Forelimb muscle (tissue), 1 donor: Measurements from ENCODE around the gene CERS1. TPM values are rescaled to one million over a fixed set of nuclear protein-coding genes. Genes with fewer than 3 reads are reported as not detected.
A peak's percentile ranks its signal among the peaks of the same experiment; 100 is the strongest.

Experiments used
- DNase-seq: peaks from one replicate; pipeline ENCODE4 v3.0.0-alpha.2; 2013; ENCODE audit warnings: low read depth
- polyA plus RNA-seq: library from polyadenylated mRNA; unstranded; fragments of 120-200 nt; gene quantifications from one replicate; pipeline ENCODE4 v1.2.1, GENCODE V29; 2013; ENCODE audit not compliant: insufficient read length

CERS1 gene
- polyA plus RNA-seq, 1 donor: 40.8 TPM

DNA sequence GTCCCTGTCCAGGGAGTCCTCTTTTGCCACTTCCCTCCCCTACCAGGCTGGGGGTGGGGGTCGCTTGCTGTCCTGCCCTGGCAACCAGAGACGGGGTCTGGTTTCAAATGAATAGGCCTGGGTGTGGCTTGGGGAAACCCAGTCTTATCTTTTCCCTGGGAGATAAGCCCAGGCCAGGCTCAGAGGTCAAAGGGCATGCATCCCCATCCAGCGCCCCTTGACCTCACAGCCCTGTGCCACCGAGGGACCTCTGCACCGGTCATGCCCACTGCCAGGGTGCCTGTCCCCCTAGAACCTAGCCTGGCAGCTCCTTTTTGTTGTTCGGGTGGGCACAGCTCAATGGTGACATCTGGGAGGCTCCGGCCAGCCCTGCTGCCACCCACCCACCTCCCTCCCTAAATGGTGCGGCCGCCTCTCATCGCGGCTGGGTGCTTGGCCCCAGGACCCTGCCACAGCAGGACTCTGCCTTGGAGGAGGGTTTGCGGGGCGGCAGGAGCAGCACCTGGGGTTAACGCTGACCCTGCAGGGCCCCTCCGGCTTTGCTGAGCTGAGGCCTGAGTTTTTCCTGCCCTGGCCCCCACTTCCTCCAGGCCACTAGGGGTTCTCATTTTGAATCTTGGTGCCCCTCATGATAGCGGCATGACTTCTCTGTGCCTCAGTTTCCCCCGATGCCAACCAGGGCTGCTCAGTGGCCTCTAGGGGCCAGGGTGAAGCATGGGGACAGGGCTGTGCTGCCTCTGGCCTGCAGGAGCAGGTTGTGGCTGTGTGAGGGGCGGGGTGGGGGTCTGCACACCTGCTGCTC lies 2.9 kb upstream of the CERS1 start:
- no peak for DNase-seq

DNA sequence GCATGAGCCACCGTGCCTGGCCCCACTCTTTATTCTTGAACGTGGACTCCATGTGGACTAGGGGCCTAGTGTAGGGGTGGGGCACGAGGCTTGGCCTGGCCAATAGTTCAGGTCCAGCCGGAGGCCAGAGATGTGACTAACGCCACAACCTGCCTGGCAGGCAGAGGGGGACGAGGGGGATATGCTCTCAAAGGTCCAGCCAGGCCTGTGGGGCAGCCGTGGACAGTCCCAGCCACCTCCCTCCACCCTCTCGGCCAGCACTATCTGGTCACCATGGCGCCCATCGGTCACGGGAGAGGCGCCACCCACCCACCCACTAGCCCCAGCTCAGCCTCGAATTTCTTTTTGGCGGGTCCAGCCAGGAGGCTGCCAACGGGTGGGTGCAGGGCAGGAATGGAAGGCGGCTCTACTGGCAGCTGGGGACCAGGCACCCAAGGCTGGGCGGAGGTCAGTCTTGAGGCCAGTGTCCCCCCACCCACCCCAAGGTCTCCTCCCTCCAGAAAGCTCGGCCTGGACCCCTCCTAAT lies 2.2 kb upstream of the CERS1 start:
- no peak for DNase-seq

DNA sequence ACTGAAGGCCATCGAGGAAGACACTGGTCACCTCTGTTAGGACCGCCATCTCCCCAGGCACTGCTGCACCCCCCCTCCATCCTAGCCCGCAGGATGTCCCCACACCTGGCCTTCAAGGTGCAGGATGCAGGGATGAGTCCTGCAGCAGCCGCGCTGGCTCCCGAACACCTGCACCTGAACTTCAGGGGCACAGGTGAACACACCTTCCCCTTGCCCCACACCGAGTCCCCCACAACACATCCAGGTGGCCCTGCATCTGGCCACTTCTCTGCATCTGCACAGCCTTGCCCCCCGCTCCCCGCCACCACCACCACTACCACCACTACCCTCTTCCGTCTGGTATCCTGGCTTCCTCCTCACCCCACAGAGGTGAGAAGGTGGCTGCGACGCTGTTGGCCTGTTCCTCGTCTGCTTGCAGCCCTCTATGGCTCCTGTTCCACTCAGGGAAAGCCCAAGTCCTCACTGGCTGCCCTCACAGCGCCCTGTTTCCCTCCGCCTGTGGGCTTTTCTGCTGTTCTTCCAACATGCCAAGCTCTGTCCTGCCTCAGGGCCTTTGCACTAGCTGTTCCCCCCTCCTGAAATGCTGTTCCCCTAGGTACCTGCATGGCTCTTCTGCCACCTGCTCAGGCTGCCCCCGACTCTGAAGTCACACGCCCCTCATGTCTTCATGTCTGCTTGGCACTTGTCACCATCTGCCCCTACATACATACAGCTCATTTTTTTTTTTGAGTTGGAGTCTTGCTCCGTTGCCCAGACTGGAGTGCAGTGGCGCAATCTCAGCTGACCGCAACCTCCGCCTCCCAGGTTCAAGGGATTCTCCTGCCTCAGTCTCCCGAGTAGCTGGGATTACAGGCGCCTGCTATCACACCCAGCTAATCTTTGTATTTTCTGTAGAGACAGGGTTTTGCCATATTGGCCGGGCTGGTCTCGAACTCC lies 1.4 kb upstream of the CERS1 start:
- DNase-seq: no peak

DNA sequence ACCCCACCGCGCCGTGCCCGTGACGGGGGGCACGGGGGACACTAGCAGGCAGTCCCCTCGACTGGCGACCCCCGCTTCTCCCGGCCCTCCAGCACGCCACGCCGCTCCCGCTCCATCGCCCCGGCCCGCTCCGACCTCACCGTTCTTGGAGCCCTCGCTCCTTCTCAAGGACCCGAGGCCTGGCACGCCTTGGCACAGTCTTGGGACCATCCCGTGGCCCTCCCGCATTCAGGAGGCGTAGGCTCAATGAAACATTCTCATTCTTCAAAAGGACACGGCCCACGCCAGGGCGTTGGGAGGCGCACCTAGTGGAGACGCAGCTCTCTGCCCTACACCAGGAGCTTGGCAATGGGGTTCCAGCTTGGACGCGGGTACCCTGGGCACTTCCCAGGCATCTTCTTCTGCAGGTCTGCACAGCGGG lies 473 bp upstream of the CERS1 start:
- DNase-seq: no peak

DNA sequence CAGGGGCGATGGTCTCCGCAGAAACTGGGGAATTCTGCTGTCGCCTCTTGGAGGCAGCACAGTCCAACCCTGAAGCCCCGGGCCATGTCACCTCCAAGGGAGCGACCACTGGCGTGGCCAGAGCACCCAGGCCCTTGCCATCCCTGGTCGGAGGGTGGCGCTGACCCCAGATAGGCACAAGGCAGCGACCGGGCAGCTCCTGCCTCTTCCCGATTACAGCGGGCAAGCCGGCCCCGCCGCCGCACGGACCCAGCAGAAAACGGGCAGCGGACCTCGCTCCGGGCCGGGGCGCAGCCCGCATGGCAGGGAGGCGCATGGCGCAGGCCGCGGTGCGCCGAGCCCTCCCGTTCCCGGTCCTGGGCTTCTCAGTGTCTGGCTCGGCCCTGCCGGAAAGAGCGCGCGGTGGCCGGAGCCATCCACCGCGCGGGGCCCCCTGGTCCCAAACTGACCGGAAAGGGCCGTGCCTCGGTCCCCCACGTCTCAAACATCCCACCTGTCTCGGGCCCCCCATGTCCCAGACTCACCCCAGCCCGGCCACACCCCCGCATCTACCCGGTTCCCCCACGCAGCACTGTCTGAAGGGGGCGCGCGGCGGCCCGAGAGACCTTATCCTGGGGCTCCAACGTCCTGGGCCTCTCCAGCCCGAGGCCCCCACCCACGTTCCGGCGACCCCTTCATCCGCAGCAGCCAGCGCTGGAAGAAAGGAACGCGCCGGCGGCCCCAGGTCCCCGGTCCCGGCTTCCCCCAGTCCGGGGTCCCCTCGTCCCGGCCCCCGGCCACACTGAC lies 727 bp downstream of the CERS1 start:
- DNase-seq: no peak

DNA sequence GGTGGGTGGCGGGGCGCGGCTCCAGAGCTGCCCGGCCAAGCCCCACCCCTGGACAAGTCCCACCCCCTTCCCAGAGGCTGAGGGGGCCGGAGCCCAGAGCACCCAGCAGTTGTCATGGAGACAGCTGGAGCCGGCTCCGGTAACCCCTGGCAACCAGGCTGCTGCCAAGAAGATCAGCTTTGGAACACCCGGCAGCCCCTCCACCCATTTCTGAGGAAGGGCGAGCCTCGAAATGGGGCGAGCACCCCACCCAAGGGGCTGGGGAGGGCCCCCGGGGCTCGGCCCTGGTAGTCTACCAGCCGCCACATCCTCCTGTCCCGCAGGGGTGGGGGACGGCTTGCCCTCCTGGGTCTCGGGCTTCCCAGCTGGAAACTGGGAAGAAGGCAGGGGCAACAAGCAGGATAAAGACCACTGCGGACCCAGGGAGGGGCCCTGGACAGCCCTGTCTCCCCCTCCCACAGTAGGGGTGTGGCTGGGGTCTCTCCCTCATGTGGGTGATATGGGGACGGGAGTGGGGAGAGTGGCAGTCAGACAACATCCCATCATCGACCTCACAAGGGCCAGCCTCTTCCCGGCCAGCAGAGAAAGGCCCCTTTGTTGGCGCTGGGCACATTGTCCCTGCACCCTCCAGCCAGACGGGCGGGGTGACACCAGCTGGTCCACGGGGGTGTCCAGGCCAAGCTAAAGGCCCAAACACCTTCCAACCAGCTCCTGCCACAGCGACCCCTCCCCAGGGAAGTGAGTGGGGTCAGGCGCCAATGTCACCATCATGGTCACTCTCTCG lies 1.5 kb downstream of the CERS1 start:
- peak; percentile 28 for DNase-seq

DNA sequence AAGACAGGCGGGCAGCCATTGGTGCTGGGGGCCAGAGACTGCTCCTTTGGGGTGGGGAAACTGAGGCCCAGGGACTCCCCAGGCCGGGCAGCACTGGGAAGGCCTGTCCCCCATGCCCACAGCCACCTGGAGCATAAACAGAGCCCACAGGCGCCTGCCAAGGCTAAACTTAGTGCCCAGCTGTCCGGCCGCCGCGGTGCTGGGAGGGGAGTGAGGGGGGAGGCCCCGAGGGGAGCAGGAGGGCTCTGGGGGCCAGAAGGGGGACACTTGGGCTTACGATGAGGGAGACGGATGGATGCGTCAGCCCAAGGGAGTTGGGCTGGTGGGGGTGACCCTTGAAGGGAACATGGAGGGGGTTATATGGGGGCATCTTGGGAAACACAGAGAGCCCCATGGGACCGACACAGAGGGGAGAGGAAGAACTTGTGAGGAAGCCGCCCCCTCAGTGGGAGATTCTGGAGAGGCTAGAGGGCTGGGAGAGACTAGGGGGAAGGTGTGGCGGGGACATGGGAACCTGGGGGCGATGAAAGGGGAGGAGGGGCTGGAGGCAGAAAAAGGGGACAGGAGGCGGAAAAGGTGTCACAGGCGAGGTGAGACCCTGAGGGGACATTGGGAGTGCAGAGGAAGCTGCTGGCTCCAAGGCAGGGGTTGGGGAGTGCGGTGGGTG lies 2.2 kb downstream of the CERS1 start:
- DNase-seq: no peak

DNA sequence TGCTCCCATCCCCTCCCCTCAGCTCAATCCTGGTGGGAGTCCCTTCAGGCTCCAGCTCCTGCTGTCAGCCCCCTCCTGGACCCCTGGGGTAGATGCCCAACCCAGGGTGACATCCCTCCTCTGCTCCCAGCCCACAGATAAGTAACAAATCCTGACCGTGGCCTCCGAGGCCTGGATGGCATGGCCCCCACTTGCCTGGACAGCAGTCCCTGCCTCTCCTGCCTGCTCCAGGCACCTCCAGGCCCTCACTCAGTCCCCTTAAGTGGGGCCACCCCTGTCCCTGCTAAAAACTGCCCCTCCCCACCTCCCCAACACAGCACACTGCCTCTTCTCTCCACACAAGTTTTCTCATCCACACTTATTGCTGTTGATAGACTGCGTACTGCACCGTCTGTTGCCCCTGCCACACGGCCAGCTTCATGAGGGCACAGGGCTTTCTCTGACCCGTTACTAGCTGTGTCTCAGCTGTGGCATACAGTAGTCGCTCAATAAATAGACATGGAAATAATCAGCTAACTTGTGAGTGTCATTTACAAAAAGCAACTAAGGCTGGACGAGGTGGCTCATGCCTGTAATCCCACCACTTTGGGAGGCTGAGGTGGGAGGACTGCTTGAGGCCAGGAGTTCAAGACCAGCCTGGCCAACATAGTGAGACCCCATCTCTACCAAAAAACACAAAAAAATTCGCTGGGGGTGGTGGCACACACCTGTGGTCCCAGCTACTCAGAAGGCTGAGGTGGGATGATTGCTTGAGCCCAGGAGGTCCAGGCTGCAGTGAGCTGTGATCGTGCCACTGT lies 5.8 kb downstream of the CERS1 start:
- DNase-seq: no peak

DNA sequence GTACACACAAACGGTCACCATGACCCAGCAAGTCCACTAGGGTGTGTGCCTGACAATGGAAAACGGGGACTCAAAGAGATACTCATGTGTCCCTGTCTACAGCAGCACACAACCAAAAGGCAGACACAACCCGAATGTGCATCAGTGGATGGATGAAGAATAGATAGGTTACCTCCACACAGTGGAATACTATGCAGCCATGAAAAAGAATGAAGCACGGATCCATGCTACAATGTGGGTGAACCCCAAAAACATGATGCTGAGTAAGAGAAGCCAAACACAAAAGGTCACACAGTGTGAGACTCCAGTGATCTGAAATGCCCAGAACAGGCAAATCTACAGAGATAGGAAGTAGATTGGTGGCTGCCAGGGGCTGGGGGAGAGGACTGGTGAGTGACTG lies 9.0 kb downstream of the CERS1 start:
- DNase-seq: no peak

DNA sequence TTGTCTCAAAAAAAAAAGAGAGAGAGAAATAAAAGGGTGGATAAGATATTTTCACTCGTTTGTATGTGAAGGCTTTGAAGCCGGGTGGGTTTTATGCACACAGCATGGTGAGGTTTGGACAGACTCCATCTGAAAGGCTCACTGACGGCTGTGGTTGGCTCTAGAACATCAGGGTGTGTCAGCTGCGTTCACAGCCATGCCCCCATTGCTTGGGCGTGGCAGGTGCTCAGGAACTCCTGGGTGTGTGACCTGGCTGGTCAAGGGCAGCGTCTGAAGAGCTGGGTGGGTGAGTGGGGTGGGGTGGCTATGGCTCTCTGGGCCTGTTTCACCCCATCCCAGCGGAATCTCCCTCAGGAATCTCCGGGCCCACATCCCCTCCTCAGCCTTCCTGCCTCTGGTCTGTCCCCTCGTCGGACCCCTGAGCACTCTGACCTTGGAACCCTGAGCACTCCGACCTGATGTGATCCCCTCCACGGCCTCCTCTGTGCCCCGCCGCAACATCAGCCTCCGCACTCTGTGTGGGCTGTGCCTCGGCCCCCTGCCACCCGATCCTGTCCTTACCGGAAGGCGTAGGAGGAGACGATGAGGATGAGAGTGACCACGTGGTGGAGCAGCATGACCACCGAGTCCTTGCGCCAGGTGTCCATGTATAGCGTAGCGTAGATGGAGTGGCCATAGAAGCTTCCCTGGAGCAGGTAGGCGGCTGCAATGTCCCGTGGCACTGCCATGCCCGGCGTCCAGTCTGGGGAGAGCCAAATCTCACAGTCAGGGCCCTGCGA lies 12.2 kb downstream of the CERS1 start:
- no peak for DNase-seq

DNA sequence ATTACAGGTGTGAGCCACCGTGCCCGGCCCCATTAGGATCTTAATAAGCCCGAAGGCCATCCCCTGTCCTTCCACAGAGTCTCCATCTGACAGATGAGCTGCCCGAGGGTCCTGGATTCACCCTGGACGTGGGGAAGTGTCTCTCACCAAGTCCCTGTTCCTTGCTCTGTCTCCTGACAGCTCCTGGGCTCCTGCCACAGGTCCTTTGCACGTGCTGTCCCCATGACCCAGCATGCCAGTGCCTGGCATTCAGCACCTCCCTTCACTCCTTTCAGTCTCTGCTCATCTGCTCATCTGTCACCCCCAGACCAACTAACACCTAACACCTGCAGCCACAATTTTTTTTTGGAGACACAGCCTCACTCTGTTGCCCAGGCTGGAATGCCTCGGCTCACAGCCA lies 14.5 kb downstream of the CERS1 start:
- DNase-seq: no peak

DNA sequence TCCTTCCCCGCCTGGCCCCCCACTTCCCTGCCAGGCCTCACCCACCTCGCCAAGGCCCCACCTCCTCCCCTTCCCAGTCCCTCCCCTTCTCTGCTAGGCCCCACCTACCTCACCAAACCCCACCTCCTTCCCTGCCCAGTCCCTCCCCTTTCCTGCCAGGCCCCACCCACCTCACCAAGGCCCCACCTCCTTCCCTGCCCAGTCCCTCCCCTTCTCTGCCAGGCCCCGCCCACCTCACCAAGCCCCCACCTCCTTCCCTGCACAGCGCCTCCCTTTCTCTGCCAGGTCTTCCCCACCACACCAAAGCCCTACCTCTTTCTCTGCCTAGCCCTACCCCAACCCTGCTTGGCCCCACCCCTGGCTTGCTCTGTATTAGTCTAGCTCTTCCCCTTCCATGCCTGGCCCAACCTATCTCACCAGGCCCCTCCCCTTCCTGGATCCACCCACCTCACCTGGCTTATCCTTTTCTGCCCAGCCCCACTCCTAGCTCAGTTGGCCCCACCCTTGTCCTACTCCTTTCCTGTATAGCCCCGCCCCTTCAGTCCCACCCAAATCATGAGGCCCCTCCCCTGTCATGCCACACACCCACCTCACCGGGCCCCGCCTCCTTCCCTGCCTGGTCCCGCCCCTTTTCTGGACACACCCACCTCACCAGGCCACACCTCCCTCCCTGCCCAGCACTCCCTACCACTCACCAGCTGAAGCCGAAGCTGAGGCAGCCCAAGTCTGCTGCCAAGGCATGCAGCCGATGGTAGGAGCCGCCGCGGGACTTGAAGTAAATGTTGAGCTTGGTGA lies 16.2 kb downstream of the CERS1 start:
- DNase-seq: no peak

DNA sequence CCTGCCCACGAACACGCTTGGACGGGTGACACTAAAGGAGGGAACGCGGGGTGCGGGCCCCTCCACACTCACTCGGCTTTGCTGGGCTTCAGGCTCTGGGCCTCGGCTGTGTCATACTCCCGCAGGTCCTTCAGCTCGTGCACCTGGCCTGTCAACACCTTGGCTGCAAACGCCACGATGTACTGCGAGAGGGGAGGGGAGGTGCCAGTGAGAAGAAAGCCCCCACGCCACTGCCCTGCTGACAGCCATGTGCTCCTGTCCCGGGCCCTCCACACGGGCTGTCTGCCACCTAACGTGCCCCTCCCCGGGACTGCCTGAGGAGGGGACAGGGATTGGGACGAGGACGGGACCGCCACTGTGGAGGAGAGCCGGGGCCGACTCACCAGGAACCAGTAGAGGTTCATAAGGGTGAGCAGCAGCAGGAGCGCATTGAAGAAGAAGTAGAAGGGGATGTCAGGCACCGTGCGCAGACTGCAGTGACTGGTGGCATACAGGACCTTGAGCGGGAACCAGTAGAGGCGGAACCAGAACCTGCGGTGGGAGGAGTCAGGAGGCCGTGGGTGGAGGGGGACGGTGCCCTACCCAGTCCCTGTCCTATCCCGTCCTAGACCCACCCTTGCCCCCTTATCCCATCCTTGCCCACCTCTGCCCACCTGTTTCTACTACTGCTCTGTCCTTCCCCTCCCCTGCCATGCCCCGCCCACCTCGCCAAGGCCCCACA lies 16.9 kb downstream of the CERS1 start:
- no peak for DNase-seq

DNA sequence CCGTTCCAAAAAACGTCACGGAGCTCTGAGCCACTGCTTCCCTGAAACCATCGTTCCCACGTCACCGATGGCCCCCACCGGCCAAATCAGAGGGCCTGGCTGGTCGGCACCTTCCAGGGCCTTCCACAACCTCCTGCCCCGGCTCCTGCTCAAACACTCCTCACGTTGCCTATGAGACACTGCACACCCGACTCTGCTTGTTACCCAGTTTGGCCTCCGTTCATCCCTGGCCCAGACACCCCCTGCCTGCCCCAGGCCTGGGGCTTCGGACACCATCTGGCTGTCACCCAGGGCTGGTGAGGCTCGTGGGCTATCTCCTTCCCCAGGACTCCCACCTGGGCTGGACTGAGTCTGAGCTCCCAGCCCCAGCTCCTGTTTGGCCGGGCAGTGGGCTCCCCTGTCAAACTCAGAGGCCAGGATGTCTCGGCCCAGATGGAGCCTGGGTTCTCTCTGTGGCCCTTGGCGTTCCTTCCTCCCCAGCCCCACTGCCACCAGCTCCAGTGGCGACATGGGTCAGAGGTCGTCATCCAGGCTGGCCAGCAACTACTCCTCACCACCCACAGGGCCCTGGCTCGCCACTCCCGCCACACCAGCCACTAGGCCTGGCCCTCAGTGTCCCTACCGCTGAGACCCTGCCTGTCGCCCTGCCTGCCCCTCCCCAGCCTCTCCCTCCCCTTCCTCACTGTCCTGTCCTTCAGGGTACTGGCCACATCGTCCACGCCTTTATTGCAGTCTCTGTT lies 17.7 kb downstream of the CERS1 start:
- DNase-seq: no peak

DNA sequence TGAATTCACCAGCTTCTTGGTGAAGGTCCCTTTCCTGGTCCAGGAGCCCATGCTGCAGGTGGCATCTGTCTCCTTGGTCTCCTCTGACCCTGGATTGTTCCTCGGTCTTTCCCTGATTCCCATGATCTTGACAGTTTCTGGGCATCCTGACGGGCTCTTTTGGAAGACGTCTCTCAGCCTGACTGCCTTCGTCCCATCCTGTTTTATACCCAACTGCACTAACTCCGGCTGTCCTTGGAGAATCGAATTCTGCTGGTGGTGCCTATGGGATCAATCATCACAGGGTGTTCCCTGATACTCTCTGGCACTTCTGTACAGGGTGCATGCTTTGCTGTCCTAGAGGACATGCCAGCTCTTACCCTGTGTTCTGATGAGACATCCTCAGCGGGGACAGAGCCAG lies 19.1 kb downstream of the CERS1 start:
- no peak for DNase-seq

DNA sequence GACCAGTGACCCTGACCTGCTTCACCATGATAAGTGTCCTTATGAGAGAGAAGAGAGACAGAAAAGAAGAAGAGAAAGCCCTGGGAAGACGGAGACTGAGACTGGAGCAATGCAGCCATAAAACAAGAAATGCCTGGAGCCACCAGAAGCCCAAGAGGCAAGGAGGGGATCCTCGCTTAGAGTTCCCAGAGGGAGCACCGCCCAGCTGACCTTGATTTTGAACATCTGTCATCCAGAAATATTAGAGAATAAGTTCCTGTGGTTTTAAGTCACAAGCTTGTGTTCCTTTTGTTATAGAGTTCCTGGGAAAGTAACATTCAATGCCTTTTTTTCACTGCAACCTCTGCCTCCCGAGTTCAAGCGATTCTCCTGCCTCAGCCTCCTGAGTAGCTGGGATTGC lies 20.2 kb downstream of the CERS1 start:
- no peak for DNase-seq

DNA sequence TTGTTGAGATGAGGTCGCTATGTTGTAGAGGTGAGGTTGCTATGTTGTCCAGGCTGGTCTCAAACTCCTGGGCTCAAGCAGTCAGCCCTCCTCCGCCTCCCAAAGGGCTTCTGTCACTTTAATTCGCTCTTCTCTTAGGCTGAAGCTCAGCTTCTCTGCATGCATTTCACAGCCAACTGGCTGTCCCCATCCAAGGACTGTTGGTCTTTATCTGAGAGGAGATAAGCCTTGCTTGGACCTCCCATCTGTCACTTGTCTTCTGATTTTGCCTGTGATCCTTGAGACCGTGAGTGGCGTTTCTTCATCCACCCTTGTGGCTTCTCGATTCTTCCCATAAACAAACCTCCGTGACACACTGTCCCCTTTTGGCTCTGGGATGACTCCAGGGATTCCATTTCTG lies 24.4 kb downstream of the CERS1 start:
- no peak for DNase-seq
